K562 (cell line): ENCODE measurements around the gene FAM78A. TPM values are rescaled to one million over a fixed set of nuclear protein-coding genes. Genes with fewer than 3 reads are reported as not detected.

Experiments used
- ATAC-seq: fragments of 200-7000 bp; cut with Tn5 transposase; 3 replicates; pipeline ENCODE4 v1.9.1; 2020; ENCODE audit warnings: moderate library complexity
- BruUV-seq: library from RNA; stranded (reverse); fragments of 400-500 nt; replicated peaks from 2 replicates; lab custom pipeline; 2021; lab: Mats Ljungman, UMichigan
- CTCF ChIA-PET: fragments of 300-600 bp; formaldehyde crosslinking; extraction: SDS; loops from one replicate; lab custom pipeline; 2021; ENCODE audit warnings: low intra/inter-chr PET ratio; lab: Yijun Ruan, JAX
- POLR2A ChIA-PET: fragments of 300-600, 350-650 bp; sonication (Branson Sonifier 250); formaldehyde crosslinking; extraction: SDS; loops from one replicate; lab custom pipeline; 2021; ENCODE audit warnings: antibody characterized with exemption, inconsistent platforms; lab: Yijun Ruan, JAX
- DNase-seq, 4 experiments: peaks; one replicate each; pipeline versions ENCODE4 v3.0.0 to v3.0.0-alpha.2; 2011 to 2018; ENCODE audit warnings: low spot score in 3 of 4, mixed read lengths in 3 of 4; ENCODE audit errors: extremely low read depth in 1 of 4
- FAIRE-seq: peaks from 2 replicates; lab custom pipeline; 2011; peaks lifted over from hg19 to GRCh38; lab: Jason Lieb, UNC
- H2AFZ ChIP-seq: 2 replicates; pipeline ENCODE4 v1.6.0; 2011; ENCODE audit warnings: low read depth, low read length, control low read depth, inconsistent platforms
- H3K27ac ChIP-seq: fragments of 200-600 bp; 3 replicates; pipeline ENCODE4 v1.8.0; 2011; ENCODE audit warnings: low read depth, mild to moderate bottlenecking, control low read depth, inconsistent platforms, low read length, moderate library complexity, mixed read lengths; ENCODE audit errors: extremely low read depth
- H3K27me3 ChIP-seq, 2 experiments: fragments of 300-600 bp in 1 of 2; 2 replicates in 1 of 2; 3 replicates in 1 of 2; pipeline versions ENCODE4 v1.6.0 to v1.8.0; 2011; ENCODE audit warnings: inconsistent platforms in 2 of 2, low read length in 2 of 2, mild to moderate bottlenecking in 1 of 2, mixed read lengths in 1 of 2, moderate library complexity in 1 of 2; ENCODE audit not compliant: control insufficient read depth in 2 of 2, insufficient read depth in 2 of 2
- H3K36me3 ChIP-seq: fragments of 300-600 bp; 3 replicates; pipeline ENCODE4 v1.8.0; 2011; ENCODE audit warnings: mild to moderate bottlenecking, low read length, inconsistent platforms; ENCODE audit not compliant: control insufficient read depth, insufficient read depth
- H3K4me1 ChIP-seq, 2 experiments: fragments of 200-600 bp in 1 of 2; replicated peaks in 1 of 2; 2 replicates in 1 of 2; 3 replicates in 1 of 2; pipeline versions ENCODE4 v1.5.1 to v1.8.0; 2011; ENCODE audit warnings: inconsistent platforms in 2 of 2, low read length in 2 of 2, mild to moderate bottlenecking in 1 of 2, mixed read lengths in 1 of 2, moderate library complexity in 1 of 2; ENCODE audit not compliant: control insufficient read depth in 2 of 2, insufficient read depth in 2 of 2
- H3K4me2 ChIP-seq: 2 replicates; pipeline ENCODE4 v1.6.1; 2011; ENCODE audit warnings: low read length, control low read depth, inconsistent platforms, mixed read lengths; ENCODE audit not compliant: insufficient read depth
- H3K4me3 ChIP-seq: fragments of 200-600 bp; sonication (generic), shearing (Covaris generic); 2 replicates; pipeline ENCODE4 v1.5.1; 2016; ENCODE audit warnings: control low read depth, inconsistent platforms
- H3K79me2 ChIP-seq: fragments of 200-600 bp; 3 replicates; pipeline ENCODE4 v1.8.0; 2011; ENCODE audit warnings: low read length, inconsistent platforms; ENCODE audit not compliant: control insufficient read depth, insufficient read depth
- H3K9ac ChIP-seq, 2 experiments: 2 replicates each; pipeline versions ENCODE4 v1.6.0 to v1.6.1; 2011; ENCODE audit warnings: low read depth in 2 of 2, low read length in 2 of 2, control low read depth in 1 of 2, inconsistent platforms in 1 of 2, mild to moderate bottlenecking in 1 of 2, mixed read lengths in 1 of 2; ENCODE audit not compliant: insufficient read depth in 1 of 2
- H3K9me1 ChIP-seq: one replicate; pipeline ENCODE4 v1.6.0; 2011; ENCODE audit warnings: inconsistent platforms, mild to moderate bottlenecking, low read length, moderate library complexity; ENCODE audit not compliant: control insufficient read depth, insufficient read depth
- H3K9me3 ChIP-seq: replicated peaks from 2 replicates; pipeline ENCODE4 v1.5.1; 2011; ENCODE audit warnings: low read depth, low read length, inconsistent platforms; ENCODE audit not compliant: control insufficient read depth, insufficient read depth
- H4K20me1 ChIP-seq: replicated peaks from 2 replicates; pipeline ENCODE4 v1.6.1; 2011; ENCODE audit warnings: low read length, inconsistent platforms, mixed read lengths; ENCODE audit not compliant: control insufficient read depth, insufficient read depth
- HDGF ChIP-seq: fragments of 450-650 bp; IDR thresholded peaks from 2 replicates; pipeline ENCODE4 v1.6.1; 2016
- NFE2L1 ChIP-seq: fragments of 450-650 bp; IDR thresholded peaks from 2 replicates; pipeline ENCODE4 v1.6.1; 2016; ENCODE audit warnings: missing genetic modification characterization, low read depth, mild to moderate bottlenecking, missing compliant biosample characterization, moderate library complexity, borderline replicate concordance
- NUFIP1 ChIP-seq: fragments of 450-650 bp; IDR thresholded peaks from 2 replicates; pipeline ENCODE4 v1.6.1; 2018; ENCODE audit not compliant: partially characterized antibody
- ZBTB17 ChIP-seq: fragments of 450-650 bp; formaldehyde crosslinking; IDR thresholded peaks from 2 replicates; pipeline ENCODE4 v1.4.0; 2020; ENCODE audit warnings: mild to moderate bottlenecking
- ZNF398 ChIP-seq: fragments of 250-450 bp; sonication (Bioruptor Pico); IDR thresholded peaks from 2 replicates; pipeline ENCODE4 v1.8.0; 2021; ENCODE audit warnings: moderate library complexity, mild to moderate bottlenecking, inconsistent platforms
- WGBS: fragments of 100-300 bp; shearing (Covaris generic); methylation state at CpG from one replicate; pipeline ENCODE4 v1.1.6; 2016; ENCODE audit warnings: low coverage, mixed read lengths; ENCODE audit not compliant: insufficient coverage; ENCODE audit errors: missing lambda C conversion rate; 5-methylcytosine and 5-hydroxymethylcytosine counted together
- in situ Hi-C: fragments of 300-500 bp; cut with MboI; formaldehyde crosslinking; loops from 4 replicates; pipeline ENCODE4 v1.15.0; 2018; ENCODE audit warnings: inconsistent platforms, mixed read lengths
- intact Hi-C: fragments of 100-400 bp; cut with micrococcal nuclease; formaldehyde crosslinking; loops from 2 replicates; pipeline ENCODE4 v1.14.2; 2022
- polyA plus RNA-seq, 8 experiments: library from polyadenylated mRNA; depleted of rRNA in 4 of 8; stranded (reverse) in 5 of 8; unstranded in 3 of 8; fragments of >200 nt; fragmentation: Nextera tagmentation in 2 of 8; fragmentation: Illumina TruSeq in 1 of 8; extraction: Ambion mirVana in 2 of 8; extraction: Trizol in 1 of 8; gene quantifications; 2 replicates each; pipeline versions ENCODE4 v1.2.1 to v1.2.3, GENCODE V29; 2011 to 2014; ENCODE audit warnings: inconsistent platforms in 1 of 8, missing spikeins in 1 of 8
- total RNA-seq, 7 experiments: library from RNA; depleted of rRNA in 6 of 7; stranded (reverse); fragments of >200 nt in 6 of 7; fragmentation: Illumina TruSeq in 2 of 7; extraction: Trizol in 2 of 7; gene quantifications; 2 replicates each; pipeline versions ENCODE4 v1.2.1 to v1.2.3, GENCODE V29; 2011 to 2021; ENCODE audit warnings: low replicate concordance in 1 of 7
- TF ChIP-seq, protein P1 (sequence below): fragments of 250-450 bp; sonication (Bioruptor Pico); IDR thresholded peaks from 2 replicates; pipeline ENCODE4 v1.5.0; 2020; ENCODE audit warnings: mild to moderate bottlenecking

Gene FAM78A
- total and polyA plus RNA-seq, 9 of the 15 experiments (the other 6 are each of a cell fraction or from before 2014, with no cell fraction given) = 0.56 to 103 (median 55.2) TPM

DNA sequence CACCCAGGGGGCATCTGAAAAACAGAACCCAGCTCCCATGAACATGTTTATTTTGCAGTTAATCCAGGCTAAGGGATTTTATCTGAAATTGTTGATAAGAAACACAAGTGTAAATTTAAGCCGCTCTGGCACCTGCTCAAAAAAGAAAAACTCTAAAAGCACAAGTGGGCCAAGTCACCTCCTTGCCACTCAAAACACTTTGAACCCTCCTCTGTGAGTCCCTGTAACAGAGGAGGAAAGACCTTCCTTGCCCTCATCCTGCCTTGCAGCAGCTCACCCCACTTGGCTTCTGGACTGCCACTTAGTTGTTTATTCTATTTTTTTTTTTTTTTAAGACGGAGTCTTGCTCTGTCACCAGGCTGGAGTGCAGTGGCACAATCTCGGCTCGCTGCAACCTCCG is 39.5 kb downstream of the FAM78A start:
- no peak overlapping the region for H3K4me3 ChIP-seq
- CTCF ChIA-PET = no interaction called here
- H3K4me2 ChIP-seq = no peak overlapping the region
- no peak for TF ChIP-seq NUFIP1
- no peak for TF ChIP-seq NFE2L1 (tag)
- TF ChIP-seq, protein P1, sequence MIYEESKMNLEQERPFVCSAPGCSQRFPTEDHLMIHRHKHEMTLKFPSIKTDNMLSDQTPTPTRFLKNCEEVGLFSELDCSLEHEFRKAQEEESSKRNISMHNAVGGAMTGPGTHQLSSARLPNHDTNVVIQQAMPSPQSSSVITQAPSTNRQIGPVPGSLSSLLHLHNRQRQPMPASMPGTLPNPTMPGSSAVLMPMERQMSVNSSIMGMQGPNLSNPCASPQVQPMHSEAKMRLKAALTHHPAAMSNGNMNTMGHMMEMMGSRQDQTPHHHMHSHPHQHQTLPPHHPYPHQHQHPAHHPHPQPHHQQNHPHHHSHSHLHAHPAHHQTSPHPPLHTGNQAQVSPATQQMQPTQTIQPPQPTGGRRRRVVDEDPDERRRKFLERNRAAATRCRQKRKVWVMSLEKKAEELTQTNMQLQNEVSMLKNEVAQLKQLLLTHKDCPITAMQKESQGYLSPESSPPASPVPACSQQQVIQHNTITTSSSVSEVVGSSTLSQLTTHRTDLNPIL = no peak
- TF ChIP-seq ZNF398 (CRISPR knock-in tag) = no peak
- no peak for TF ChIP-seq HDGF
- no peak for TF ChIP-seq ZBTB17
- no TSS peak for BruUV-seq
- H2AFZ ChIP-seq = no peak overlapping the region
- no peaks in the 10 kb centered on the region for H3K9me3 ChIP-seq
- no peak overlapping the region for H3K27ac ChIP-seq
- H3K79me2 ChIP-seq = no peaks in the 10 kb centered on the region
- 0 out of 2 replicates have a peak, but pooled peaks cover 7% of the 10 kb centered on the region for H4K20me1 ChIP-seq
- ATAC-seq (no peak), FAIRE-seq (no peak), DNase-seq (no peak)
- peaks cover 3 to 31% of the 10 kb centered on the region in 2 experiments; a peak in 3 of 5 replicates for H3K4me1 ChIP-seq
- H3K27me3 ChIP-seq = peaks cover 0 to 13% of the 10 kb centered on the region in 2 experiments; a peak in 2 of 5 replicates
- in situ Hi-C loops = no loop called here
- H3K9ac ChIP-seq = no peak overlapping the region
- WGBS = 75% methylated on average over 5 of the region's 5 CpGs
- H3K36me3 ChIP-seq = peaks cover 35% of the 10 kb centered on the region; the same call in 2 of the 3 replicates
- intact Hi-C loops = no loop called here
- peaks cover 3% of the 10 kb centered on the region for H3K9me1 ChIP-seq
- POLR2A ChIA-PET = interaction anchor here (1.4 to 11.4 kb wide), 5 partner anchors 9 to 38 kb away, joined by 5 to 156 read pairs (median 9); no protein-coding TSS in a partner anchor
